Tibial artery (tissue), 4 donors: ENCODE data around the gene DOK5.

ENCODE experiments used
- DNase-seq, 2 donors: peaks; one replicate each; pipeline ENCODE4 v3.0.0-alpha.2; 2019
- H3K27ac ChIP-seq, 2 donors: fragments of 200-600 bp; sonication (generic) in 1 of 2; 1 replicate in 1 of 2; 2 replicates in 1 of 2; pipeline ENCODE4 v1.5.1; 2018 to 2019; ENCODE audit warnings: mild to moderate bottlenecking in 1 of 2
- H3K27me3 ChIP-seq, 2 donors: fragments of 200-600 bp; sonication (generic) in 1 of 2; one replicate each; pipeline versions ENCODE4 v1.5.1 to v1.6.0; 2016 to 2019
- H3K36me3 ChIP-seq, 3 donors: fragments of 200-600 bp; sonication (generic) in 2 of 3; one replicate each; pipeline ENCODE4 v1.5.1; 2016 to 2019; ENCODE audit warnings: mild to moderate bottlenecking in 2 of 3
- H3K4me1 ChIP-seq, 4 donors: fragments of 200-600 bp; sonication (generic) in 2 of 4; 1 replicate in 3 of 4; 2 replicates in 1 of 4; pipeline ENCODE4 v1.5.1; 2016 to 2019
- H3K4me3 ChIP-seq, 2 donors: fragments of 200-600 bp; sonication (generic) in 1 of 2; 1 replicate in 1 of 2; 2 replicates in 1 of 2; pipeline ENCODE4 v1.5.1; 2018 to 2019; ENCODE audit warnings: mild to moderate bottlenecking in 2 of 2
- H3K9me3 ChIP-seq, 3 donors: fragments of 200-600 bp; sonication (generic) in 1 of 3; one replicate each; pipeline ENCODE4 v1.5.1; 2016 to 2019
- intact Hi-C: fragments of 100-400 bp; cut with DNase I; formaldehyde crosslinking; loops from one replicate; pipeline ENCODE4 v1.15.0; 2023; ENCODE audit warnings: low total_unique reads
- TF ChIP-seq, protein P1 (sequence below), 2 experiments: fragments of 200-600 bp in 1 of 2; fragments of 450-650 bp in 1 of 2; IDR thresholded peaks; one replicate each; pipeline ENCODE4 v1.5.1; 2017 to 2019; ENCODE audit warnings: antibody characterized with exemption in 2 of 2, mild to moderate bottlenecking in 1 of 2, moderate library complexity in 1 of 2

Gene DOK5

DNA sequence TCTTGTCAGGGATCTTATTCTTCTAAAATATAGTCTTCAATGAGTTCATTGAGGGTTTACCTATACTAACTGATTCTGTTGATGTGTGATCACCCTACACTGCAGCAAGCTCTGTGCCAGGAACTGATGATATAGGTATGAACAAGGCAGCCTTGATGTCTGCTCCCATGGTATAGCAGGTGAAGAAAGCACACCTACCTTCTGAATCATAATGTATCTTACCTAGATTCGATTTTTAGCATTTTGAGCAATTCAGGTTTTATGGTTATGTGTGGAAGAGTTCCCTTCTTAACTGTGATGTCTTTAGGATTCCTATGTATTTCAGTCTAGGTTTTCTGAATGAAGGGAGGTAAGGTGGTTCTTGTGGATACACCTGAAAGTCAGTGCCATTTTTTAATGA, 223.0 kb downstream of the DOK5 start:
- intact Hi-C loops: no loop called here

More for the DNA sequence above, 223.0 kb downstream of the DOK5 start:
- H3K9me3 ChIP-seq: no peaks in the 10 kb centered on the region
- H3K27me3 ChIP-seq: no peaks in the 10 kb centered on the region
- DNase-seq: no peak
- no peaks in the 10 kb centered on the region for H3K4me1 ChIP-seq
- no peak overlapping the region for H3K27ac ChIP-seq
- H3K4me3 ChIP-seq: no peak overlapping the region
- H3K36me3 ChIP-seq: no peaks in the 10 kb centered on the region
- TF ChIP-seq, protein P1, sequence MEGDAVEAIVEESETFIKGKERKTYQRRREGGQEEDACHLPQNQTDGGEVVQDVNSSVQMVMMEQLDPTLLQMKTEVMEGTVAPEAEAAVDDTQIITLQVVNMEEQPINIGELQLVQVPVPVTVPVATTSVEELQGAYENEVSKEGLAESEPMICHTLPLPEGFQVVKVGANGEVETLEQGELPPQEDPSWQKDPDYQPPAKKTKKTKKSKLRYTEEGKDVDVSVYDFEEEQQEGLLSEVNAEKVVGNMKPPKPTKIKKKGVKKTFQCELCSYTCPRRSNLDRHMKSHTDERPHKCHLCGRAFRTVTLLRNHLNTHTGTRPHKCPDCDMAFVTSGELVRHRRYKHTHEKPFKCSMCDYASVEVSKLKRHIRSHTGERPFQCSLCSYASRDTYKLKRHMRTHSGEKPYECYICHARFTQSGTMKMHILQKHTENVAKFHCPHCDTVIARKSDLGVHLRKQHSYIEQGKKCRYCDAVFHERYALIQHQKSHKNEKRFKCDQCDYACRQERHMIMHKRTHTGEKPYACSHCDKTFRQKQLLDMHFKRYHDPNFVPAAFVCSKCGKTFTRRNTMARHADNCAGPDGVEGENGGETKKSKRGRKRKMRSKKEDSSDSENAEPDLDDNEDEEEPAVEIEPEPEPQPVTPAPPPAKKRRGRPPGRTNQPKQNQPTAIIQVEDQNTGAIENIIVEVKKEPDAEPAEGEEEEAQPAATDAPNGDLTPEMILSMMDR (IDR thresholded peaks at IDR 0.05): no peak
